ENCODE results near the gene PGAP2.

GRCh38 chr11:3845246-3845645 lies 36.9 kb downstream of the PGAP2 start:
- TF ChIP-seq POLR2AphosphoS5 (IDR thresholded peaks at IDR 0.05; ENCODE audit: low read depth) (no peak), EZH2phosphoT487 (IDR thresholded peaks at IDR 0.05; ENCODE audit: unreplicated experiment) (no peak), CTCF (conservative IDR thresholded peaks at IDR 0.05; ENCODE audit: low read depth in 2 of 2) (no peak), EZH2 (IDR thresholded peaks at IDR 0.05; ENCODE audit: low read depth, unreplicated experiment) (no peak), CREB1 (CRISPR knock-in tag; IDR thresholded peaks at IDR 0.05; ENCODE audit: low read depth) (no peak)
